Measurements from ENCODE around the gene SSNA1. TPM values are rescaled to one million over a fixed set of nuclear protein-coding genes. Genes with fewer than 3 reads are reported as not detected.

SSNA1 gene
- total and polyA plus RNA-seq, 2 donors (not counting 1 experiment from before 2014, with no cell fraction given): 53.6 to 129 TPM

DNA sequence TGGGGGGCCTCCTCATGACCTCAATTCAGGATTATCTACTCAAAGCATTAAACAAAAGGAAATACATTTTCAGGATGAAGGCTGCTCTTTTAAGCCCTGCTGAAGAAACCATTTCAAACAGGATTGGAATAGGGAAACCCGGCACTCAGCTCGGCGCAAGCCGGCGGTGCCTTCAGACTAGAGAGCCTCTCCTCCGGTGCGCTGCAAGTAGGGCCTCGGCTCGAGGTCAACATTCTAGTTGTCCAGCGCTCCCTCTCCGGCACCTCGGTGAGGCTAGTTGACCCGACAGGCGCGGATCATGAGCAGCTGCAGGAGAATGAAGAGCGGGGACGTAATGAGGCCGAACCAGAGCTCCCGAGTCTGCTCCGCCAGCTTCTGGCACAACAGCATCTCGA is 16.3 kb downstream of the SSNA1 start:
- CTCF ChIA-PET: interaction anchor here (0.6 to 1.6 kb wide), 3 partner anchors 14 to 23 kb away, joined by 3 to 7 read pairs (median 4); partner anchors contain the start of gene RNF224
- Histone ChIP-seq H3K4me2 (replicated peaks; ENCODE audit: low read depth, low read length, poor library complexity, severe bottlenecking) (peak overlapping the region; percentile 85), H3K4me3 (ENCODE audit: control extremely low read depth in 1 of 5, extremely low read depth in 1 of 5, insufficient read depth in 1 of 5, low read depth in 2 of 5, low read length in 4 of 5) (peak overlapping the region; percentile 55 to 96 (median 86)), H2AFZ (ENCODE audit: insufficient read depth, low read depth, low read length, poor library complexity, severe bottlenecking) (peak overlapping the region; percentile 88), H4K20me1 (ENCODE audit: control insufficient read depth, insufficient read depth, low read length, poor library complexity, severe bottlenecking) (peaks cover 43% of the 10 kb centered on the region), H3K36me3 (replicated peaks in 1 of 2; ENCODE audit: control extremely low read depth in 1 of 2, control insufficient read depth in 1 of 2, extremely low read depth in 1 of 2, insufficient read depth in 2 of 2, low read length in 1 of 2) (peaks cover 0 to 5% of the 10 kb centered on the region in 2 experiments), H3K27me3 (replicated peaks in 1 of 4; ENCODE audit: control extremely low read depth in 1 of 4, control insufficient read depth in 3 of 4, insufficient read depth in 4 of 4, low read length in 3 of 4) (no peaks in the 10 kb centered on the region), H3K79me2 (ENCODE audit: control insufficient read depth, insufficient read depth, low read length) (peaks cover 62% of the 10 kb centered on the region), H3K9me3 (ENCODE audit: control extremely low read depth in 1 of 3, control insufficient read depth in 2 of 3, insufficient read depth in 1 of 3, low read length in 2 of 3) (no peaks in the 10 kb centered on the region), H3K4me1 (ENCODE audit: control insufficient read depth in 2 of 2, insufficient read depth in 2 of 2, low read length in 2 of 2) (peaks cover 38 to 51% of the 10 kb centered on the region in 2 donors), H3K9ac (ENCODE audit: low read length) (peak overlapping the region; percentile 84), H3K27ac (ENCODE audit: low read length in 2 of 2) (peak overlapping the region; percentile 73 to 89)
- ATAC-seq (ENCODE audit: low read depth) (no peak), DNase-seq (no peak)
- H3K9me3 Mint-ChIP-seq (ENCODE audit: insufficient read depth): no peaks in the 10 kb centered on the region
- POLR2A ChIA-PET: interaction anchor here (0.5 to 2.1 kb wide), 3 partner anchors 16 to 35 kb away, joined by 3 to 10 read pairs (median 4); partner anchors contain the start of genes ANAPC2, RNF208 and SSNA1
- H3K27ac Mint-ChIP-seq: peak overlapping the region; percentile 90
- WGBS (ENCODE audit: insufficient coverage): 21% methylated on average over 21 of the region's 21 CpGs
- H3K4me1 Mint-ChIP-seq: peaks cover 46% of the 10 kb centered on the region
- H3K27me3 Mint-ChIP-seq: no peaks in the 10 kb centered on the region
- TF ChIP-seq EZH2 (IDR thresholded peaks at IDR 0.05; ENCODE audit: borderline replicate concordance, insufficient read depth, low read depth, low read length, poor library complexity, severe bottlenecking): no peak
- TF ChIP-seq CTCF (IDR thresholded peaks at IDR 0.05): no peak
- peak overlapping the region; percentile 93 for H3K4me3 Mint-ChIP-seq
- intact Hi-C loops (cut with micrococcal nuclease): loop anchor here (1.0 to 10.0 kb wide), 4 partner anchors 16 to 320 kb away; partner anchors contain the start of genes ANAPC2, SSNA1 and TRAF2
